SKM-1 treated with dmso at 0.1 percent for 144 hours (cell line): ENCODE data around the gene ODC1.
A peak's percentile ranks its signal among the peaks of the same experiment; 100 is the strongest.
"Not testable (repeated sequence)": the region's sequence is repeated elsewhere in the genome, so short reads cannot be mapped to it uniquely, and the experiment has no call there.

Experiments
- DNase-seq: peaks from one replicate; lab custom pipeline; 2025; ENCODE audit not compliant: unreplicated experiment; lab: John Stamatoyannopoulos, UW

The ODC1 gene

DNA sequence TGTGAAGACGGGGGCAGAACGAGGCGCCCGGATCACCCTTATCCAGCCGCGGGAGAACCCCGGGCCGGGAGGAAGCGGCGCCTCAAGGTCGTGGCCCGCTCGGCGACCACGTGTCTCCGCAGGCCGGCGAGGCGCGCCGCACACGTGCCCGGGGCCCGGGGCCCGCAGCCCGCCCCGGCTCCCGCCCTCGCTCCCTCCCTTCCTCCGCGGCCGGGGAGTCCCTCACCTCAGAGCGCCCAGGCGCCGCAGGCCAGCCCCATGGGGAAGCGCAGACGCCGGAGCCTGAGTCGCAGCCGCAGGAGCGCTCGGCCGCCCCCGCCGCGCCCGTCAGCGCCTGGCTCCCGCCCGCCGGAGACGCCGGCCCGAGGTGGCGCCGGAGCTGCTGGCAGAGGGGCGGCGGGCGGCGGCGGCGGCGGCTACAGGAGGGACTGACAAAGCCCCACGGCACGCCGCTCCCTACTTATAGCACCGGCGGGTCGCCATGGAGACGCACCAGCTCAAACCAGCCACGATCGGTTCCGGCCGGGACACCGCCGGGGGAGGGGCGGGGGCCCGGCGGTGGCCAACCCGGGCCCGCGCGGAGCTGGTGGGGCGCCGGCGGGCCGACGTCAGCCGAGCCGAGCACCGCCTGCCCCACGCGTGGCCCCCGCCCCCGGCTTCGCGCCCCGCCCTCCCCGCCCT lies at the start of gene ODC1:
Gene ODC1, minus strand, starts transcription at position 433 of the 681 bp plus-strand sequence. CDS start 3,295 bp downstream, outside the sequence.
- DNase-seq, result peak; percentile 94

DNA sequence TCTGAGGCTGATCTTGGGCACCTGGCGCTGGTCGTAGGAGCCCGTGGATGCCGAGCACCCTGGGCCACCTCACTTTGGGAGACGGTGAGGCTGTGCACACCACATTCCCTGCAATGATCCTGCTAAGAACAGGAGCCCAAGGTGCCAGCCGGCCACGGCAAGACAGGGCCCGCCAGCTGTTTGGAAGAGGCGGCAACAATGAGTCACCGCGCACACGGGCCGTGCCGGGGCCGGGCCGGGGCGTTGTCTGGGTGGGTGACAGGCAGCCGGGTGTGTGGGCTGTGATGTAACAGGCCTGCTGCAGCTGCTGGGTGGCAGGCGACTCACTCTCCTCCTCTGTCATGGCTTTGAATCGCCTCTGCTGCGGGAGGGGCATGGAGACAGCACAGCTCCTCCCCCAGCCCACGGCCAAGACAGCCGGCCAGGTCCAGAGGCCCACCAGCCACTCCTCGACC lies 49.7 kb upstream of the ODC1 start:
- peak; percentile 6 for DNase-seq

DNA sequence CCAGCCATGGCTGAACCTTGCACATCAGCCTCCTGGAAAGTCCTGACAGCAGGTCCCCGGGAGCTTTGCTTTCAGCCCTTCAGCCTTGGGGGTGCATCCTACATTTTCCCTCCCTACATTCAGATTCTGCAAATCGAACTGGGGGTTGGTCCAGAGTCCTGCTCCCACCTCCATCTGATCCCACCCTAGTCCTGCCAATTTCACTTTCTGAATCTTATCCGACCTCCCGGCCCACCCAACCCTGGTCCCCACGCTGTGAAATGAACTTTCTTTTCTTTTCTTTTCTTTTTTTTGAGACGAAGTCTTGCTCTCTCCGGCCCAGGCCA lies 47.8 kb upstream of the ODC1 start:
- DNase-seq, result no peak

DNA sequence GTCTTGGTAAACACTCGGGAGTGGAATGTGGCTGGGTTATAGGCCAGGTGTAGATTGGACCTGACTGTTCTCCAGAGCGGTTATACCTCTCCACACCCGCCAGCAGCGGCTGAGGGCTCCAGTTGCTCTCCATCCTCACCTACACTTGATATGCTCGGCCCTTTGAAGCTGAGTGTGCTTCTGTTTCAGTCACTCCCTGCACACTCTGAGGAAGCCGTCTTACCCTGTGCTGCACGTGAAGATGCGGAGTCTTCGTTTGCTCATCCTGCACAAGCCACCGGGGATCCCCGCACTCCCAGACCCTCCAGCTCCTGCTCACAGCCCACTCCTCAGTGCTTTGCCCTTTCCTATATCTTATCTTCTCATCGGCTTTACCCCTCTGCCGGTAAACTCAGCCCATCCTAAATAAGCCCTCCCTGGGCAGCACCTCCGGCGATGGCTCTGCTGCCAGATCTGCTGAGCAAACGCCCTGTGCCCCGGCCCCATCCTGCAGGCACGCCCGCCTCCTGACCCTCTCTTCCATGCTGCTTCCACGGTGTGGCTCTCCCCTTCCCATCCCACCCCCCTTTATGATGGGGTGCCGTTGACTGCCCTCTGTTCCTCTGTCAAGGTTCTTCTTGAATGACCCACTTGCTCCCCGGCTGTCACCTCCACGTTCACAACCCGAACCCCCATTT lies 47.3 kb upstream of the ODC1 start:
- DNase-seq, result no peak

DNA sequence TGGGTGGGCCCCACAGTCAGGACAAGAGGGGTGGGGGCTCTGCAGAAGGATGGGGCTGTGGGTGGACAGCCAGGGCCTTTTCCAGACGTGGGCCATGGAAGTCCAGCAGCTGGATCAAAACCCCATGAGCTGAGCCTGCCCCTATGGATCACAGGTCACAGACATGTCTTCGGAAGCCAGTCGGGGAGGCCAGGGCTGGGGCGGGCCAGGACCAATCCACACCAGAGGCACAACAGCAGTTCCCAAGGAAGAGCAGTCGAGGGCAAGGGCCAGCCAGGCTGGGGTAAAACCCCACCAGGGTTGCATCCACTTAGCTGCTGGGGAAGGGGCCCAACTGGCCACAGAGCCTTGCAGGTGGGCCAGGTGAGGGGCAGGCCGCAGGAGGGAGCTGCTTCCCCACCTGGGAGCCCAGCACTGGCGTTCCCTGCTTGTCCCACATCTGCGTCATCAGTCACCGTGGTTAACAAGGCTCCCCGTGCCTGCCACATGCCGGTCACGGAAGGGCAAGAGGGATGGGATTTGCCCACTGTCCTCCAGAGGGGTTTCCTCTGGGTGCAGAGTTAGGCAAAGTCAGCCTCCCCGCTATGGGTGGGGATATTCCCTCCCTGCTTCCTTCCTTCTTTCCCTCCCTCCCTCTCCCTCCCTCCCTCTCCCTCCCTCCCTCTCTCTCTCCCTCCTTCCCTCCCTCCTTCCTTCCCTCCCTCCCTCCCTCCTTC lies 46.4 kb upstream of the ODC1 start:
- no peak for DNase-seq

DNA sequence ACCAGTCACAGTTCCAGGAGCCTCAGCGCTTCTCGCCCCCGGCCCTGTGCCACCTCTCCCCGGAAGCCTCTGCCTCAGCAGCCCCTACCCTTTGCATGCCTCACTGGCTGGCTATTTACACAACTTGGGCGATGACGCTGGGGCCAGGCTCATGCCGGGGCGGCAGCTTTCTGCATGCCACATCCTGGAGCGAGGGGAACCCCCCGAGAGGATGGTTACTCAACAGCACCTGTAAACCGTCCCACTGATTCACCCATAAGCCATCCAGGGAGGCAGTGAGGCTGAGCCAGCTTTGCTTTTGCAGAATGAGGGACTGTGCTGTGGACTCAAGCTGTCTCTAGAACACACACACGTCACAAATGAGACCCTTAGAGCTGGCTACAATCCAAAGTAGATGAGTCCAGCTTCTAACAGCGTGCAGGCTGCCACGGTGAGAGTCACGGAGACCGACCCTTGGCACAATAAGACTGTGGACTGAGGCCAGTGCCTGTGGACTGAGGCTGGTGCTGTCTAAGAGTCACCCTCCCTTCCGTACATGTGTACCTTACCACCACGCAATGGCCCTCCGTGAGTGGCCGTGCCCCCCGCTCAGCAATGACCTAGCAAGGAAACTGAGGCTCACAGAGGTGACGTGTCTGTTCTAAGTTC lies 45.6 kb upstream of the ODC1 start:
- DNase-seq, result peak; percentile 13

DNA sequence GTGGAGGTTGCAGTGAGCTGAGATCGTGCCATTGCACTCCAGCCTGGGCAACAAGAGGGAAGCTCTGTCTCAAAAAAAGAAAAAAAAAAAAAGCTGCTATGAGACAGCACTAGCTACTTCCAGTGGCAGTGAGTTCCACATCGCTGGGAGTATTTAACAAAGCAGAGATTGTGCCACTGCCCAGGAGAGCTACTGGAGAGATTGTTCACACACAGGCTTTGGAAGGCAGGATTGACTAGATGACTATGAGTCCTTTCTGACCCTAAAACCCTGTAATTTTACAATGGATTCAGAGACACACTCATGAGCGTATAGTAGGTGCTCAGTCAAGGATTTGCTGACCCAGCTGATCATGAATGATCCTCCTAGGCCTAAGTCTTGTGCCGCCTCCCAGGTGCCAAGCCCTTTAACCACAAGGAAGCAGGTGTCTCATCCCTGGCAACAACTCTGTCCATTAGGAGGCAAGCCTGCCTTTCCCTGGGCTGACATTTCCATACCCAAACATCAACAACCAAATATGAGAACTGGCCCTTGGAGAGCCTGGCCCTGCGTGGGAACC lies 45.0 kb upstream of the ODC1 start:
- DNase-seq, result no peak

DNA sequence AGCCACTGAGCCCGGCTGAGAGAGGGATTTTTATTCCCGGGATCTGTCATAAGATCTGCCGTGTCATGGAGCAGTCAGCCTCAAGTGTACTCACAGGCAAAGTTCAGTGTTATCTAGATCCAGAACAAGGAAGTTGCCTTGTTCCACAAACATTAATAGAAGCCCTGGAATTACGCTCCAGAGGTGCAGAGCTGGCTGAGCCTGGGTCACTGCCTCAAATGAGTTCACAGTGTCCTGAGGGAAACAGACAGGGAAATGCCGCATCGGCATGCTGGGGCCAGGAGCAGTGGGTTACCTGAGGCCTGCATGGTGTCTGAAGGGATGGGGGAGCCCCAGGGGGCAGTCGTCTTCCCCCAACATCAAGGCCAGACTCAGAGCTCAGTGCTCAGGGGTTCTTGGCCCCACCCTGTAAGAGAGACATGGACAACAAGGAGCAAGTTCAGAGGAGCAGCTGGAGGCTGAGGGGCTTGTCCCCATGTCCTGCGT lies 42.7 kb upstream of the ODC1 start:
- no peak for DNase-seq

DNA sequence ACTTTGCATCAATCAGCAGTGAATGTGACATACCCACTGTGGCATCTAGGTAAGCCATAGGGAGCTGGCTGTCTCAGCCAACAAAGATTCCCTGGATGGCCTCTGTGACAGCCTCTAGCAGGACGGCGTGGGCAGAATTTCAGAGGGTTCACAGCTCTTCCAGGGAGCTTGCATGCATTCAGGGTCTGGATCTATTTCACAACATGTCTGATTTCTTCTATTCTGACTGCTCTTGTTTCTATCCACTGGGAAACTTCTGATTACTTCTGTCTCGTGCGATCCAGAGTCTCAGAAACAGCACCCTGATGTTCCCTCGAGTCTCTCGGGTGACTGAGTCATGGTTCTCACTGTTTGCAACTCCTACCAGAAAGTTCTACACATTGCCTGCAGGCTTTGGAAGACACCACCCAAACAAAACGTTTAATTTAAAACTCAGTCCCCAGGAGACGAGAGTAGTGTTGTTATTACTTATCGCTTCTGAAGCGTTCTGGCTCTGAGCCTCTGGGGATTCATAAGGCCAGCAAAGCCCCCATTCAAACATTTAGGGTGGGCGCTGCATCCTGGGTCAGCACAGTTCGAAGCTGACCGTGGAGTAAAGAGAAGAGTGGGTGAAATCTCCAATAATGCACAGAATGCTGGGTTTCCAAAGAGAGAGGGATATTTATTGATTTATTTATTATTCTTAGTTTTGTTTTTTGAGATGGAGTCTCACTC lies 41.9 kb upstream of the ODC1 start:
- DNase-seq, result no peak

DNA sequence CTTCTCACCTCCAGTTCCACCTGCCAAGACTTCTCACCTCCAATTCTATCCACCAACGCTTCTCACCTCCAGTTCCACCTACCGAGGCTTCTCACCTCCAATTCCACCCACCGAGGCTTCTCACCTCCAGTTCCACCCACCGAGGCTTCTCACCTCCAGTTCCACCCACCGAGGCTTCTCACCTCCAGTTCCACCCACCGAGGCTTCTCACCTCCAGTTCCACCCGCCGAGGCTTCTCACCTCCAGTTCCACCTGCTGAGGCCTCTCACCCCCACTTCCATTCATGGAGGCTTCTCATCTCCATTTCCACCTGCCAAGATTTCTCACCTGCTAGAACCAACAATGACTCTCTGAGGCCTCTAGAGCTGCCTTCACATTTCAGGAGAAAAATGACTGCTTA lies 40.0 kb upstream of the ODC1 start:
- DNase-seq, result not testable (repeated sequence)

DNA sequence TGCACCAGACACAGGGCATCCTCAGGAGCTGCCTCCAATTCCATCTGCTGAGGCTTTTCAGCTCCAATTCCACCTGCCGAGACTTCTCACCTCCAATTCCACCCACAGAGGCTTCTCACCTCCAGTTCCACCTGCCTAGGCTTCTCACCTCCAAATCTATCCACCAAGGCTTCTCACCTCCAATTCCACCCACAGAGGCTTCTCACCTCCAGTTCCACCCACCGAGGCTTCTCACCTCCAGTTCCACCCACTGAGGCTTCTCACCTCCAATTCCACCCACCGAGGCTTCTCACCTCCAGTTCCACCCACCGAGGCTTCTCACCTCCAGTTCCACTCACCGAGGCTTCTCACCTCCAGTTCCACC lies 39.6 kb upstream of the ODC1 start:
- DNase-seq, result not testable (repeated sequence)

DNA sequence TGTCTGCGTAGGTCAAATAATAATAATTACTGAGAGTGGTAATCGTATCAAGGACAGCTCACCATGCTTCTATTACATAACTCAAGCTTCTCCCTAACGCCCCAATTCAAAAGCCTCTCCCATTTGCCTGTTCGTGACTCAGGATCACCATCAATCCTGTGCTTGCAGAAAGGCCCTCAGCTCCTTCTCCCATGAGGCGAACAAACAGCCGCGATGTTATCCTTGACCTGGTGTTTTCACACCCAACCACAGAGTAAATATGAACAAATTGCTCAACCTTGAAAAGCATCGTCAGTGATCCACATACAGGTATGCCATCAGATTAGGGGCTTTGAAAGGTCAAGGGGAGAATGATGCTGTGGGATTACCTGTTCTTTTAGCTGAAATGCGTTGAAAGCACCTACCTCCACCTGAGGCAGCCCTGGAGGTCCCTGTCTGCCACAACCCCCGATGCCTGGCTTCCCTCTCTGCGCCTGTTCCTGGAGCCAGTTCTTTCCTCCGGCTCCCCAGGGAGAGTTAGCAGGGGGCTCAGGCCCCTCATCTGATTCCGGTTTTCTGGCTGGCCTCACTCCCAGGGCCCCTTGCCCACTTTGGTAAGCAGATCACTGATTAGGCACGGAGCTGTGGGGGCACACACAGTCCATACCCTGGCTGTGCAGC lies 39.1 kb upstream of the ODC1 start:
- no peak for DNase-seq

DNA sequence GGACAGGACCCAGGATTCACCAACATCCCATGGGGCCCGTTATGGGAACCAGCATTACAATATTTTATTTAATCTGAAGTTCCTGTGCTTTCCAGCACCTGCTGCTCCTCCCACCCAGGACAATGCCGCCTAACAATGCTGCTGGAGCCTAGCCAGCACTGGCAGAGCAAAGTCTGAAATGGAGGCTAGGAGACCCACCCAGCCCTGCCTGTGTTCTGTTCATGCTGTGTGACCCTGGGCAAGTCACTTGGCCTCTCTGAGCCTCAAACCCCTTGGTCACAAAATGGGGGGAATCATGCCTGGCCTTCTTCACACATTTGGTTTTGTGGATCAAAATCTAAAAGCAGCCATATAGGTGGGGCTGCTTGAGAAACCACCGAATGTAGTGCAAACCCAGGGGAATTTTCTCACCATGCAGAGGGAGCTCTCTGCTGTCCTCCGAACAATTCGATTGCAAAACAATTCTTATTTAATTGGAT lies 38.5 kb upstream of the ODC1 start:
- no peak for DNase-seq

DNA sequence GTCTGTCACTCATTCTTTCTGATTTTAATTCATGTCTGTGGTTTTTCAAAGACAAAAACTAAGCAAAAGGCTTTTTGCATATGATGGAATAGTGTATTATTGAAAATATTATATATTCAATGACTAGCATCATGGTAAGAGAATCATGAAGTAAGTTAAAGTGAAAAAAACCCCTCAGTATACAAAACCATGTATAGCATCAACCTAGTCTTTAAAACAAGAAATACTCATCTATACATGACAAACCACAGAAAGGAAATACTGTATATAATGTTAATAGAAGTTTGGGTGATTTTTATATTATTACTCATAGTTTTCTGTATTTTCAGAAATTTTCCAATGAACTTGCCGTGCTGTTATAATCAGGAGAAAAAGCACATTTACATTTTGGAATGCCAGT lies 38.0 kb upstream of the ODC1 start:
- no peak for DNase-seq

DNA sequence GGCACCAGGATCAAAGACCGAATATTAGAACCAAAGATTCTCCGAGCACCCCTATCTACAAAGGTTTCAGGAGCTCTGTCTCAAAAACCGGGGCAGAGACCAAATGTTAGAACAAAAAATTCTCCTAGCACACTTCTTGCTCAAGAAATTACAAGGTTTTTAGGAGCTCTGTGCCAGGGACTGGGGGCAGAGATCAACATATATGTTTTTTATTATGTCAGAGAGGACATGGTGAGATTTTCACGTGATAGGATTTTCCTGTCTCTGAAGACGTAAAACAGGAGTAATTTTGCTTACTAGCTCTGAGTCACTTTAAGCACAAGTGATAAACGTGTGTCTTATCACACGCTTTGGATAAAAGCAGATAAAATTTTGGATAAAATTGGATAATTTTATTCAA lies 34.8 kb upstream of the ODC1 start:
- DNase-seq, result no peak

DNA sequence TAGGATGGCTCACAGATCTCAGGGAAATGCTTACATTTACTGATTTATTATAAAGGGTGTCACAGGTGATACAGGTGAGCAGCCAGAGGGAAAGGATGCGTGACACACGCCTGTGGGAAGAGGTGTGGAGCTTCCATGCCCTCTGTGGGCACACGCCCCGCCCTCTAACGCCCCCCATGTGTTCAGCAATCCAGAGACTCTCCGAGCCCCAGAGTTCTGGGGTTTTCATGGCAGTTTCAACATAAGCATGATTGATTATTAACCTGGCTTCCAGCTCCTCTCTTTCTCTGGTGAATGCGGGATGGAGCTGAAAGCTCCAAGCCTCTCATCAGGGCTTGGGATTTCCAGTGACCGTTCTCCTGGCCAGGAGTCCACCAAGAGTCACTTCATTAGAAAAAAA lies 34.3 kb upstream of the ODC1 start:
- no peak for DNase-seq

DNA sequence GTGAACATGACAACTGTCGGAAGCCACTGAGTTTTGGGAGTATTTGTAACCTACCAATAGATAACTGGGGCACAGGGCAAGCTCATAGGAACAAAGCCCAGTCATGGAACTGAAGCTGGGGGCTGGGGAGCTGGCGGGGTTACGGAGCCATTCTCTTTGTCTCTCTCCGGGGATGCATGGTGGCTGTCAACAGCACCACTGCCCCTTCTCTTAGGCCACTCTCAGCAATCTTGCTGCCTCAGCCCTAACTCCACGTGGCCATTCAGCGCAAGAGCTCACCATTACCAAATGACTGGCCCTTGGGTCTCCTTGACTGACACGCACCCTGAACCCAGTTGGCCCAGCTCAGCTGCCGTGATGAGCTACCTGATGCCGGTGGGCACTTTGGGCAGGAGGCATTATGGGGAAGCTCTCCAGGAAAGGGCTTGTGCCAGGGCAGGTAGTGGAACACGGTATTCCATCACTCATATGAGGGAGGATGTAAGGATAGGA lies 33.6 kb upstream of the ODC1 start:
- no peak for DNase-seq

DNA sequence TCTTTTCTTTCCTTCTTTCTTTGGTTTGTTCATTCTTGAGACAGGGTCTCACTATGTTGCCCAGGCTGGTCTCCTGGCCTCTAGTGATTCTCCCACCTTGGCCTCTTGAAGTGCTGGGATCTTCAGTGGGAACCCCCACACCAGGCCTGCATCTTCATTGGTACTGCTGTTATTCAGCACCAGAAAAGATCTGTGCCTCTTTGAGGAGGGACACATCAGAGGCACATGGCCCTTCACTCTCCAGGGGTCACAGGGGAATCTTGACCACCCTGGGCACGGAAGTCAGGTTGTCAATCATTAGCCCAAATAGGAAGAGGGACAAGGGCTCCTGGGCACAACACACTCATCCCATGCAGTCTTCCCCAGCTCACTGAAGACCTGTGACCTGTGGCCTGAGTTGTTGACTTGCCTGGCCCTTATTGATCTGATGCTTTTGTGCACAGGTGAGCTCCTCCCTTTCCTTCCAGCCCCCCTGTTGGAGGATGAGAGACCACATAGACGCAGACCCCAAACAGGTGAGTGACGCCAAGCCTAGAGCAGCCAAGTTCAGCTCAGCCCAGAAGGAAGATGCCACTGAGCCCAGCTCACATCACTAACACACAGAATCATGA lies 33.0 kb upstream of the ODC1 start:
- no peak for DNase-seq

DNA sequence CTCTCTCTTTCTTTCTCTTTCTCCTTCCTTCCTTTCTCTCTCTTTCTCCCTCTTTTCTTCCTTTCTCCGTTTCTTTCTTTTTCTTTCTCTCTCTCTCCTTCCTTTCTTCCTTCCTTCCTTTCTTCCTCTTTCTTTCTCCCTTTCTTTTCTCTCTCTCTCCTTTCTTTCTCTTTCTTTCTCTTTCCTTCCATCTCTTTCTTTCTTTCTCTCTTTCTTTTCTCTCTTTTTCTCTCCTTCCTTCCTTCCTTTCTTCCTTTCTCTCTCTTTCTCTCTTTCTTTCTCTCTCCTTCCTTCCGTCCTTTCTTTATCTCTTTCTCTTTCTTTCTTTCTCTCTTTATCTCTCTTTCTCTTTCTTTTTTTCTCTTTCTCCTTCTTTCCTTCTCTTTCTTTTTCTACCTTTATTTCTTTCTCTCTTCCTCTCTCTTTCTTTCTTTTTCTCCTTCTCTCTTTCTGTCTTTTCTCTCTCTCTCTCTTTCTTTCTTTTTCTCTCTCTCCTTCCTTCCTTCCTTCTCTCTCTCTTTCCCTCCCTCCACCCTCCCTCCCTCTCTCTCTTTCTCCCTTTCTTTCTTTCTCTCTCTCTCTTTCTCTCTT lies 32.3 kb upstream of the ODC1 start:
- DNase-seq, result no peak
